ENCODE results near the gene GABRG3.

Gene GABRG3

DNA sequence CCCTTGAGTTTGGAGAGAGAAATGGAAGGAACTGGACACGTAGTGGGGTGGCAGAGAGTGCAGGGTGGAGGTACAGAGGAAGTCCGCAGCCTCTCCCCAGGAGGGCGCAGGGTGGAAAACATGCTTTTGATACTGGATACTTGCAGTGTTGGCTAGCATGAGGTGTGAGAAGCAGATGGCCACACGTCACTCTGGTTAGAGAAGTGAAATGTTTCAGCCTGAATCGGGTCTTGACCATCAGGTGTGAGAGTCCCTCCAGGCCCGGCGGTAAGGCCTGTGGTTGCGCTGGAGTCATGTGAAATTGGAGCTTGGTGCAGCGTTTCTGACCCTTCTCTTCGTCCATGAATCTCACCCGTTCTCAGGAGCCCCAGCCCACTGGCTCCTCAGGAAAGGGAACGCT is 93.1 kb downstream of the GABRG3 start:
- DNase-seq (ENCODE audit: low read depth) = no peak

DNA sequence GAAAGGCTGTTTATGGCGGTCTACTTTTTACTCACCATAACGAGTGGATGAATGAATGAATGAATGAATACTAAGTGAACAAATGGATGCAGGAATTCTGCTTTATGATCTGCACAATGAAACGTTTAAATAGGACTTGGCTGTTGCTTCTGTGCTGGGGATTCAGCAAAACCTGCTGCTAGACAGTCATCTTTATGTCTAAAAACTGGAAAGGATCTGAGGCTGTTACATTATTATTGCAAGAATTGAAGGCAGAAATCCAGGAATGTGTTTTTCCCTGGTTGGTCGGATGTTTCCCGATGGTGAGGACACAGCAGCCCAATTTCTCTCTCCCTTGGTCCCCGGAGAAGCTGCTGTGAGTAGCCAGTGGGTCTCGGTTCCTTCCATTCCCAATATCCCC is 94.2 kb downstream of the GABRG3 start:
- no peak for DNase-seq (ENCODE audit: low read depth)

DNA sequence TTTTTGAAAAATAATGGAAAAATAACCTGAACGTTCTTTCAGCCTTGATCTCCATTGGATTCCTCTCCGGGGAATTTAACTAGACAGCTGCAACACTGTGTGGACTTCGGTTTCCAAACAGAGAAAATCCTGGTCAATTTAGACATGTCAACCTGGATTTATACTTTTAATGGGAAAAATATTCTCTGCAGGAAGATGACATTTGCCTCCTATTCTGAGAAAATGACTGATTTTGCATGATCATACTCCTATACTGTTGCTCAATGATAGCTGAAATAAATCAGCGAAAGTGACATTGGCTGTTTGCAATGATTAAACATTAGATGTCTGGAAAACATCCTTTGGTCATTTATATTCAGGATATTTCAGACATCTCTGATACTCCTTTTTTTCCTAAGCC is 94.8 kb downstream of the GABRG3 start:
- no peak for DNase-seq (ENCODE audit: low read depth)

DNA sequence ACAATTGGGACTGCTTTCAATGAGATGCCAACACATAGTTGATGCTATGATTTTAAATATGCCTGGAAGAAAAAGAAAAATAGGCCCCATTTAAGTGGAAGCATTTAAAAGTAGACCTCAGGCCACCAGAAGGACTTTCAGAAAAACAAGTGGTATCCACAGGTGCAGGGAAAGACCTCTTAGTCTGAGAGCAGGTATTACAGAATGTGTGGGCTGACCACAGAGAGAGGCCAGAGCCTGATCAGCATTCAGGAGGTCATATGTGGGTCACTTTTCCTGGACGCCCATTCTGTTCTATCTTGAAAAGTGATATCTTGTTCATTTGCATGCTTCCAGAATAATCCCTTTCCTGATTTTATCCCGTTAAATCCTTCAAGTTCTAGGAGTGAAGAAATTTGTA is 95.5 kb downstream of the GABRG3 start:
- no peak for DNase-seq (ENCODE audit: low read depth)

DNA sequence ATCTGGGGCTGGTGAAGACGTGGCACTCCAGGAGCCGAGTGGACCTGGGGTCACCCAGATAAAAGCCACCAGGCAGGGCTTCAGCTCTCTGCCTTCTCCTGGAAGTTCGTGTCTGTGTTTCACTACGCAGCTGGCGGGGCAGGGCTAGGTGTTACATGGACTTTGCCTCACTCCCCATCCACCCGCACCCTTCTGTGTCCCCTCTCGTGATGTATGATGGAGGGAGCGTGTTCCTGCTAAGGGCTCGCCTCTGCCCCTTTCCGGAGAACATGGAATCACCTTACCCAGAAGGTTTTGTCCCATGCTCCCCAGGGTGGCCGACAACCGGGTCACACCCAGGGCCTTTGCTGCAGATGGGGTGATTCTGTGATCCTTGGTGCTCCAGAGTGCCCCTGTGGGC is 96.2 kb downstream of the GABRG3 start:
- DNase-seq (ENCODE audit: low read depth) = no peak

DNA sequence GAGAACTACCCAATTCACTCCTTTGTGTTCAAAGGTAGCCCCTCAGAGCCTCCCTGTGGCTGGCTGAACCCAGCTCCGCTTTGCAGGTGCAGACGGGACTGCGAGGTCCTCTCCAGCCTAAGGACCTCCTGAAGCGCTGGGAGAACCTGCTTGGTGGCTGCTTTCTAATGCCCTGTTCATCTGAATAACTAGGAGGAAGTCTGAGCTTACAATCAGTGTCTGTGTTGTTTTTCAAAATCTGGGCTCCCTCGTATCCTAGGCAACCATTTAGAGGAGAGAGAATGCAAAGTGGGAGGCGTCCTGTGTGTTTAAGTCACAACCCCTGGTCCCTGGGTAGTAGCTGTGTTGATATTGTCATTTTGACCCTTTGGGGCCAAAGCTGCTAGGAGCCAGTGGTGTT is 99.9 kb downstream of the GABRG3 start:
- no peak for DNase-seq (ENCODE audit: low read depth)

DNA sequence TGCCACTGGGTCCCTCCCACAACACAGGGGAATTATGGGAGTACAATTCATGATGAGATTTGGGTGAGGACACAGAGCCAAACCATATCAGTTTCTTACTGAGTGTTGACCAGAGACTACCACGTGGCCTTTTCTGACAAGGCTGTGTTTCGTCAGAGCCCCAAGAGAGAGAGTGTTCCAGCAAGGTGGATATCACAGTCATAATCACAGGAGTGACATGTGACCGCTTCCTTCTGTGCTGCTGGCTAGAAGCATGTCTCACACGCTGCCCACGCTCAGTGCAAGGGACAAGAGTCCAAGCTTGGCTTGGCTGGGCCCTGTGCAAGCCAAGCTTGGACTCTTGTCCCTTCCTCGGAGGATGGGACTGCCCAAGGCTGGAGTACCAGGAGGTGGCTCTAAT is 103.2 kb downstream of the GABRG3 start:
- DNase-seq (ENCODE audit: low read depth) = no peak

DNA sequence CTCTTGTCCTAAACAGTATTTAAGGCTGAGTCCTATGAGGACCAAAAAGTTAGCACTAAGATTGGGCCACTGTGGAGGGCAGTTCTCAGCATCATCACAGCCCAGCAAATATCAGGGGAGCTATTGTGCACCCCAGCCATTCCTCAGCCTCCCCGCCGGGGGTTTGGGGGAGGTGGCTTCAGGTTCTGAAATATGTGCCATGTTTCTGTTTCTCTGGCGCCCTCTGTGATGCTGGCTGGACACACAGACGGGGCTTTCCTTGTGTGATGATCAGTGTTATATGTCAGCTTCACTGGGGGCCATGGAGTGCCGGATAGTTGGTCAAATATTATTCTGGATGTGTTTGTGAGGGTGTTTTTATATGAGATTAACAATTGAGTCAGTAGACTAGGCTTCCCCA is 106.8 kb downstream of the GABRG3 start:
- DNase-seq (ENCODE audit: low read depth) = no peak

DNA sequence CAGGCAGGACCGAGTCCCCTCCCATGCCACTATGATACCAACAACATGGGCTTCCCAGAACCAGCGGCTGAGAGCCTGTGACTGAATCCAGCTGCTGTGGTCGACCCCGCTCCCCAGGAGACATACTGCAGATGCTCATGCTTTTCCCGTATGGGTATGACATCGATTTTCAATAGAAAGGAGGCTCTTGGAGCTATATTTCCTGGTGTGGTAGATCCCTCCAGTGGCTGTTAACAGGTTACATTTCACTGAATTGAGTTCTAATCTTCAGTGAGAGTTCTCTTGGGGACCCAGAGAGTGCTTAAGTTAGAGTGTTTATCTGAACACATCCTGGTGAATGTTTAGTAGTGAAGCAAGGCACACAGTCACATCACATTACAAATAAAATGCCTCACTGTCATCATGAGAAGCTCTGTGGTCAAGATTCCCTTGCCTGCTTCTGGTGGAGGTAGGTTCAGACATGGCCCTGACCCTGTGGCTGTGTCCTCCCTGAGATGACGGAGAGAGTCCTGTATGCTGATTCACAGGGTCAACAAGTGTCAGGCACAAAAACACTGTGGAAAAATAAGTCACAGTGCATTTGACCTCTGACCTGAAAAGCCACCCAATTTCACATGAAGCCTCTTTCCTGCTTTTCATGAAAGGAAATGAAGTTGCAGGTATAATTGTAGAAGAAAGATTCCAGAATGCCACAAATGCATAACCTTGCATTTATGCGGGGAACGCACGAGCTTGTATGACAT is 110.9 kb downstream of the GABRG3 start:
- no peak for DNase-seq (ENCODE audit: low read depth)

DNA sequence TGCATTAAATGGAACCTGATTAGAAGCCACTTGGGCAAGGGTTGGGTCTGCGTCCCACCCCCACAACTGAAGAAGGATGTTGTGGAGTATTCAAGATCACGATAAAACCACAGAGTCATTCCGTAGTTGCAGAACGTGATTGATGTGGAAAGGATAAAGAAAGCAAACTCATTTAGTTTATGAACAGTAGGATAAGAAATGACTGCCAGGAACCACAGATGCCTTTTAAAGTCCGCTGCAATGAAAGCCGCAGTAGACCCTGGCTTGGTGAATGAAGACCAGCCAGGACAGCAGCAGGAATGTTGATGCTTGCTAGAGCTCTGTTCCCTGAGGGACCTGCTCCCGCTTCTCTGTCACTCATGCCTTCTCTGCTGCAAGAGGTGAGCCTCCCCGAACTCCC is 111.5 kb downstream of the GABRG3 start:
- no peak for DNase-seq (ENCODE audit: low read depth)

DNA sequence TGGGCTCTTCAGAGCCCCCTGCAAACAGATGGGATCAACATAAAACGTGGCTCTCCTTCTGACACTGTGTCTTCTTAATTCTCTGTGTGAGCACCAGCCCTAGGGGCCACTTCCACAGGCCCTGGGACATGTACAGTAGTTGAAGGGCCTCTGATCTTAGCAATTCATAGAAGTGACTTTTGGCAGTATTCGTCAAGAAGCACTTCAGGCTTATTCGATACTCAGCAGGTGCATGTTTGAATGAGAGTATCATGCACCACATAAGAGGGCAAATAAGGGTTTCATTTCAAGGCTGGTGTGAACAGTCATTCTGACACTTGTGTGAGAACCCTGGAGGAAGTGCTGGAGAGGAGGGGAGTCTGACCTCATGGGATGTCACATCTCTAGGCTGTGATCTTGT is 113.9 kb downstream of the GABRG3 start:
- DNase-seq (ENCODE audit: low read depth) = no peak

DNA sequence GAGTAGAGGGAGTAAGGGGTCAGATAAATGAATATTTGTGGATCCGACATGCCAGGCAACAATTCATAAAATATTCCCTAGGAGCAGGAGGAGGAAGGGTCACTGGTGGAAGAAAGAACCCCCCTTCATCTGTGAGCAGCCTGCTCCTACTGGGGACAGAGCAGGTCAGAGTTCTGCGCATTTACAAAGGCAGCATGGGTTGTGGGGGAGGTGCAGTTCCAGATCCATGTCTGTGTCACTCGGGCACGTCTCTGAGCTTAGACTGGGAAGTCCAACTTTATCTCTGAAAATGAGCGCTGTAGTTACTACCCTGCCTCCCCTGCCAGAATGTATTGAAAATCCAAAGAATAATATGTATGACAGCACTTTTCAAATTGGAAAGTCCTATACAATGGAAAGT is 115.2 kb downstream of the GABRG3 start:
- DNase-seq (ENCODE audit: low read depth) = no peak

DNA sequence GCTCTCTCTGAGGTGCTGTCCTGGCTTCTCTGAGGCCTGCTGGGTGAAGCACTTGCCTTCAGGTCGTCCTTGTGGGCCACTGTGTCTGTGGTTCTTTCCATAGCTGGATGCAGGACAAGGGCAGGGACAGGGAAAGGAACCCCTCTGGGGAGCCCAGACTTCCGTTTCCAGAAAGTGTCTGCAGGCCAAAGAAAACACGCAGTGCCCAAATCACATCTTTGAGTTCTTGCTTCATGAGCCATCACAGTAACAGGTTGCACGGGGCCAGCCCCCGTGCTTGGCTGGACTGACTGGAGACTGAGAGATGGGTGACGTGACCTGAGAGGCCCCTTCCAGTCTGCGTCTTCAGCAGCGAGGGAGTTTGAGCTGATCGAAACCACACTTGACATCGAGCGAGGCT is 115.8 kb downstream of the GABRG3 start:
- no peak for DNase-seq (ENCODE audit: low read depth)

DNA sequence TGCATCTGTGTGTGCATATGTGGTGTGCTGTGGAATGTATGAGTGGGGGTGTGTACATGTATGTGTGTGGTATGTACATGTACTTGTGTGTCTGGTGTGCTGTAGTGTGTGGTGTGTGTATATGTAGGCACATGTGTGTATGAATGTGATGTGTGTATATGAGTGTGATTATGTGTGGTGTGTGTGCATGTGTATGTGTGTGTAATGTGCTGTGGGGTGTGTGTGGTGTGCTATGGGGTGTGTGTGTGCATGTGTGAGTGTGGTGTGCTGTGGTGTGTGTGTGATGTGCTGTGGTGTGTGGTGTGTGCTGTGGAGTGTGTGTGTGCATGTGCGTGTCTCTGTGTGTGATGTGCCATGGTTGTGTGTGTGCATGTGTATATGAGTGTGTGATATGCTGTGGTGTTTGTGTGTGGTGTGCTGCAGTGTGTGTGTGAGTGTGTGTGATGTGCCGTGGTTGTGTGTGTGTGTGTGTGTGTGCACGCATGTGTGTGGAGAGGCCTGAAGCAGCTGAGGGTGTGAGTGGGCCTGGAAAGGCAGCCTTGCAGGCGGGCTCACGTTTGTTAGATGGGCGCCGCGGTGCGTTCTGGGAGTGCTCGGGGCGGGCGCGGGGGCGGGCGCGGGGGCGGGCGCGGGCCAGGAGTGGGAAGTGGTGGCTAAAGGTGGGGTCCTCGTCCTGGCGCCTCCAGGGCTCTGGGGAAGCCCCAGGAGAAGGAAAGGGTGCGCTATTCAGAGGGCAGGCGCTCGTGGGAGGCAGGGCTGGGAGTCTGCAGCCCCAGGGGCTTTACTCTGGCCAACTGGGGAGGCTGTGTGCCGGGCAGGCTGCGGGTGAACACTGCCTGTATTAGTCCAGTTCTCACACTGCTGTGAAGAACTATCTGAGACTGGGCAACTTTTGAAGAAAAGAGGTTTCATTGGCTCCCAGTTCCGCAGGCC is 116.9 kb downstream of the GABRG3 start:
- no peak for DNase-seq (ENCODE audit: low read depth)

DNA sequence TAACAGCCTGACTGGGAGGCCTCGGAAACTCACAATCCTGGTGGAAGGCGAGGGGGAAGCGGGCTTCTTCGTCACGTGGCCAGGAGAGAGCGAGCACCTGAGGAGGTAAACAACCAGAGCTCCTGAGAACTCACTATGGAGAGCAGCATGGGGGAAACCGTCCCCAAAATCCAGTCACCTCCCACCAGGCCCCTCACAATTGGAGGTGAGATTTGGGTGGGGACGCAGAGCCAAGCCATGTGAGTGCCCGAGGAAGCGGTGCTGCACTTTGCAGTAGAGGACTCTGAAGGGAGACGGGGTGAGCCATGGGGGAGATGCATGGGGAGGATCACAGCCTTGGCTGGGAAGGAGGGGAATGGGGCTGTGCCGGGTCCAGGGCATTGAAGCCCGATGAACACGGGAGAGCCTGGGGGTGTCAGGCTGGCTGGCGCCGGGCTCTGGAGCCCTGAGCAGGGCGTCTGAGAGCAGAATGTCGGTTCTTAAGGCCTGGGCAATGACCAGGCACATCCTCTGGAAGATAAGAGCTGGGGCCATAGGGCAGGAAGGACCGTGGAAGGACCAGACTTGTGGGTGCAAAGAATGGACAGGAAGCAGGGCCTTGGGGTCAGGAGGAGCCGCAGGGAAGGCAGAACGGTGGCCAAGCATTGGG is 117.7 kb downstream of the GABRG3 start:
- no peak for DNase-seq (ENCODE audit: low read depth)

DNA sequence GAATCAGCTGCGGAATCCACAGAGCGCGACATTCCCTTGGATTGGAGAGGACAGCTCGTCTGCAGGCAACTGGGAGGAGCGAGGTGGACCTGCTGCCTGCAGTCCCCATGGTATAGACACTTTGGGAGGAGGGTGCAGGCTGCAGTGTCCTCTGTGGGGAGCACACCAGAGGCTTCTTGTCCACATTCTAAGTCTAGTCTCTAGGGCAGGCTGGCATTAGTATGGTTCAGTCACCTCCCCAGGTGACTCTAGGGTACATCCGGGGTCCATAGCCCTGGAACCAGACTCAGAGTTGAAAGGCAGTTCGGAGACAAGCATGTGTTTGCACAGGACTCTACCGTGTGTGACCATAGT is 118.2 kb downstream of the GABRG3 start:
- no peak for DNase-seq (ENCODE audit: low read depth)

DNA sequence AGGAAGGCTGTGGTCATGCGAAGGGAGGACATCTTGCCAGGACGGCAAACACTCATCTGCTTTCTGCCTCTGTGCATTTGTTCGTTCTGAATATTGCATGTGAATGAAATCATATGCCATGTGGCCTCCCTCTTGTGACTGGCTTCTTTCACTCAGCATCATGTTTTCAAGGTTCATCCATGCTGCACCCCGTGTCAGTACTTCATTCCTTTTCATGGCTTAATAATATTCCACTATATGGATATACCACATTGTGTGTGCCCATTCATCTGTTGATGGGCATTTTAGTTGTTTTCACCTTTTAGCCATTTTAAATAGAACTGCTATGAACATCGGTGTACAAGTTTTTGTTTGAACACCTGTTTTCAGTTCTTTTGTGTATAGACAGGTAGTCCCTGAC is 118.7 kb downstream of the GABRG3 start:
- DNase-seq (ENCODE audit: low read depth) = no peak

DNA sequence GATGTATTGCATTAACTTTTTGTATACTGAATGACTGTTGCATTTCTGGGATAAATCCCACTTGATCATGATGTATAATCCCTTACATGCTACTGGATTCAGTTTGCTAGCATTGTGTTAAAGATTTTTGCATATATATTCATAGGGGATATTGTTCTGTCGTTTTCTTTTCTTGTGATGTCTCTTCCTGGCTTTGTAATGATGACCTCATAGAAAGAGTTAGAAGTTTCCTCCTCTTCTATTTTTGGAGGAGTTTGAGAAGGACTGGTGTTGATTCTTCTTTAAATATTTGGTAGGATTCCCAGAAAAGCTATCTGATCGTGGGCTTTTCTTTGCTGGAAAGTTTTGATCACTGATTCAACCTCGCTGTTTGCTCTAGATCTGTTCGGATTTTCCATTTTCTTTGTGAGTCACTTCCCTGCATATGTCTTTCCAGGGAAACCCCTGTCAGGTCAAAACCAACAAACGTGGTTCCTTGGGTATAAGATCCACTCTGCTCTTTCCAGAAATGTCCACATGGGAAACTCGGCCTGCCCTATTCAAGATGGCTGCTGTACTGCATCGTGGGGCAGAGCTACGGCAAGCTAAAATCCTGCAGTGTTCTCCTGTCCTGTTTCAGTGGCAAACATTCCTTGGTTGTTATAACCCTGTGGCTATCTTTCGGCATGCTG is 120.4 kb downstream of the GABRG3 start:
- DNase-seq (ENCODE audit: low read depth) = no peak

DNA sequence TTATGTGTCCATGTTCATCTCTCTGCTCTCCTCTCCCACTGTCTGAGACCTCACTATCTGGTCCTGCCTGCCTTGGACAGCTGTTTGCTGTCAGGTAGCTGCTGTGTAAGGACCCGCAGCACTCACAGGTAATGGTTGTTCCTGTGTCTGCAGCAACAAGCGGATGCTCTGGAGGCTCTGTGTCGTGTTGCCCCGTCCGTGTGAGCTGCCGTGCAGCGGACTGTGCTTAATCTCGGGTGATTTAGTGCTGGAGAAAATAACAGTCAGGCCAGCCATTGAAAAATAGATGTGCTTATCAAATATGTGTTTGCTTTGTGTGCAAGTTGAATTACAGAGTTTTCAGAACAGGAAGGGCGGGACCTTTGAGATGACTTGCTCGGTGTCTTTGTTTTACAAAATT is 121.4 kb downstream of the GABRG3 start:
- DNase-seq (ENCODE audit: low read depth) = no peak

DNA sequence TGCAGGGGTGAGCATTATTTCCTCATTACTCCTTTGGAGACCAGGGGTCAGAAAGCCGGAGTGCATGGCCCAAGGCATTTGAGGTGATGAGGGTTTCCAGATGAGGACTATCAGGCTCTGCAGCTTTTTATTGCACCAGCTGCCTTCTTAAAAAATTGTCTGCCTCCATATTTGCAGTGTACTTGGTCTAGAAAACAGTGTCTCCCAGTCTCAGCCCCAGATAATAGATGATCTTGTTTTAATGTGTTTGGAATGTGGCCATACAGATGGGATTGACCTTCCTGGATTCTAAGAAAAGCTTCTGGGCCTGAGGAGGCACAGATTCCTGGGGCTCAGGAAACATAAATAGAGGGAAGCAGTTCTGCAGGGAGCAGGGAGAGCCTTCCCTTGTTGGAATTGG is 123.3 kb downstream of the GABRG3 start:
- no peak for DNase-seq (ENCODE audit: low read depth)

DNA sequence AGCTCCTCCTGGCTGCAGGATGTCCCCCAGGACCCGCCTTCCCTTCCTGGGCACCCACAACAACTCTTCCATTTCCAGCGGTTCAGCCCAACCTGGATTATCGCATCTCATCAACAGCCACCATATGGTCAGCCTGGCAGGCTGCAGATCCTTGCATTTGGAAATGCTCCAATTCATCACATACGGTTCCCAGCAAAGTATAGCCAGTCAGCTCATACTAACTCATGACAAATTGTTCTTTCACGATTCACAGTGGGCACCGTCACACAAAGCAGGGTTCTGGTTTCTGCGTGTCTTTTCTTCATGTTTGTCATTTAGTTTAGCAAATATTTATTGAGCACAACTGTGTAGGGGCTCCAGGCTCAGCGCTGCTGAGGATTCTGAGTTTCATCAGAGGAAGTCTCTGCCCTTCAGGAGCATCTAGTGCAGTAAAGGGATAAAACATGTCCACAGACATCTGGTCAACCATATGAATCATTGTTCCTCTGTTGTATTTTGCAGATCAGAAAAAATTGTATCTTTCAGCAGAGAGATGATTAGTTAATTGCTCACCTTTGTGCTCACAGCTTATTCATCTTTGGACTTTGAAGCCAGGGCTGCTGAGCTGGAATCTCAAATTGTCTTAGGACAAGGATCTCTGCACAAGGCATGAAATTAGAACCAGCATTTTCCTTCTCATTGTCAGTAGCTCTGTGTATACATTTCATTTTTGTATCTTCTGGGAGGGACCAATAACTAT is 125.1 kb downstream of the GABRG3 start:
- DNase-seq (ENCODE audit: low read depth) = no peak

DNA sequence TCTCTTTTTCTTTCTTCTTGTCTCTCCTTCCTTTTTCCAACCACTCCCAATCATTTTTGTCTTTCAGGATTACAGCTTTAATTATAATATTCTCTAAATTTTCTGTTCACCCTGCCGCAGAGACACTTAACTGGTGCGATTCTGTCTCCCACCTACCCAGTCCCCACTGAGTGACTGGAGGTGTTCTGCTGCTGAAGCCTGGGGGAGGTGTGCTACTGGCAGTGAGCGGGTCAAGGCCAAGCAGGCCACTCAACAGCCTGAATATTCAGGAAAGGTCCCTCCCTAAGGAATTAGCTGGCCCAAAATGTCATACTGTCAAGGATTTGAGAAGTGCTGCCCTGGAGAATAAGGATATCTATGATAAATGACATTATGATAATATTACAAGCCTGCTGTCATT is 126.5 kb downstream of the GABRG3 start:
- no peak for DNase-seq (ENCODE audit: low read depth)
